ENCODE measurements around the gene SLC38A2.
"Not testable (repeated sequence)": the region's sequence is repeated elsewhere in the genome, so short reads cannot be mapped to it uniquely, and the experiment has no call there.

SLC38A2 gene

GRCh38 chr12:46343118-46343852 lies 29.3 kb downstream of the SLC38A2 start:
- no peak for TF ChIP-seq CTCF (IDR thresholded peaks at IDR 0.05; ENCODE audit: control insufficient read depth, insufficient read depth, low read depth, low read length, missing control alignments)
- no peak for DNase-seq (ENCODE audit: low read depth)
- H3K4me3 ChIP-seq (ENCODE audit: control insufficient read depth, low read depth, low read length) = no peak overlapping the region

GRCh38 chr12:46342562-46343033 lies 30.0 kb downstream of the SLC38A2 start:
- H3K4me3 ChIP-seq (ENCODE audit: control insufficient read depth, low read depth, low read length) = no peak overlapping the region
- TF ChIP-seq CTCF (IDR thresholded peaks at IDR 0.05; ENCODE audit: control insufficient read depth, insufficient read depth, low read depth, low read length, missing control alignments) = peak; percentile 40
- DNase-seq (ENCODE audit: low read depth) = no peak

DNA sequence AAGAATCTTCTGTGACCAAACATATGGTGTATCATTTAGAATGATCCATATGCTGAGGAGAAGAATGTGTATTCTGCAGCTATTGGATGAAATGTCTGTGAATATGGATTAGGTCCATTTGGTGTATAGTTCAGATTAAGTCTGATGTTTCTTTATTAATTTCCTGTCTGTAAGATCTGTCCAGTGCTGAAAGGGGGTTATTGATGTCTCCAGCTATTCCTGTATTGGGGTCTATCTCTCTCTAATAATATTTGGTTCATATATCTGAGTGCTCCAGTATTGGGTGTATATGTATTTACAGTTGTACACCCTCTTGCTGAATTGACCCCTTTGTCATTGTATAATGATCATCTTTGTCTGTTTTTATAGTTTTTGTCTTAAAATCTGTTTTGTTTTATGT lies 33.5 kb downstream of the SLC38A2 start:
- no peak for DNase-seq (ENCODE audit: low read depth)
- H3K4me3 ChIP-seq (ENCODE audit: control insufficient read depth, low read depth, low read length) = no peak overlapping the region
- no peak for TF ChIP-seq CTCF (IDR thresholded peaks at IDR 0.05; ENCODE audit: control insufficient read depth, insufficient read depth, low read depth, low read length, missing control alignments)

DNA sequence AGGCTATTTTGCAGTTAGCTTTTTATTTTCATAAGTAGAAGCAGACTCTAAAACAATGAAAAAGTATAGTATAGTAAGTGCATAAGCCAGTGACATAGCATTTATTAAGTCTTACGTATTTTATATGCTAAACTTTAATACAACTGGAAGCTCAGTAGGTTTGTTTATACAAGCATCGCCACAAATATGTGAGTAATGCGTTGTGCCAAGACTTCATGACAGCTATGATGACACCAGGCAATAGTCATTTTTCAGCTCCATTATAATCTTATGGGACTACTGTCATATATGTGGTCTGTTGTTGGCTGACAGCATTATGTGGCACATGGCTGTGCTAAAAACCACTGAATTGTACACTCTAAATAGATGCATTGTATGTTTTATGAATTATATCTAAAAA lies 40.3 kb downstream of the SLC38A2 start:
- no peak for TF ChIP-seq CTCF (IDR thresholded peaks at IDR 0.05; ENCODE audit: control insufficient read depth, insufficient read depth, low read depth, low read length, missing control alignments)
- DNase-seq (ENCODE audit: low read depth) = no peak
- H3K4me3 ChIP-seq (ENCODE audit: control insufficient read depth, low read depth, low read length) = no peak overlapping the region

- DNase-seq (ENCODE audit: low read depth); H3K4me3 ChIP-seq (ENCODE audit: control insufficient read depth, low read depth, low read length): not testable (repeated sequence)
These were observed 47.5 kb downstream of the SLC38A2 start for GRCh38 chr12:46325075-46325474.

GRCh38 chr12:46320731-46321130 lies 51.8 kb downstream of the SLC38A2 start:
- no peak for DNase-seq (ENCODE audit: low read depth)
- H3K4me3 ChIP-seq (ENCODE audit: control insufficient read depth, low read depth, low read length) = no peak overlapping the region
- no peak for TF ChIP-seq CTCF (IDR thresholded peaks at IDR 0.05; ENCODE audit: control insufficient read depth, insufficient read depth, low read depth, low read length, missing control alignments)

DNA sequence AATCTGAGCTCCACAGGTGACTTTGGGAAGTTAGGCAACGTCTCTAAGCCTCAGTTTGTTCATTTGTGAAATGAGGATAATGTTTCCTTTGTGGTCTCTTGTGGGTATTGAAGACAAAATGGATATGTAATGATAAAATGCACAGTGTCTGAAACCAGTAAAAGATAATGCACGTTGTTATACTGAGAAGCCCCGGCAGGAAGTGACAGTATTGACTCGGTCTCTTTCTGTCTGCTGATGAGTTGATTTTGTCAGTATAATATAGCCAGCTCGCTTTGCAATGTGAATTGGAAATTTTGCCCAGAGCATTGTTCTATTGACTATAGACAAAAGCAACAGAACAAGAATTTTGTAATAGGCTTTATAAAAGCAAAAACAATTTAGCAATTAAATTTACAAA lies 54.5 kb downstream of the SLC38A2 start:
- no peak for TF ChIP-seq CTCF (IDR thresholded peaks at IDR 0.05; ENCODE audit: control insufficient read depth, insufficient read depth, low read depth, low read length, missing control alignments)
- DNase-seq (ENCODE audit: low read depth) = no peak
- H3K4me3 ChIP-seq (ENCODE audit: control insufficient read depth, low read depth, low read length) = no peak overlapping the region

All from AG09309 (cell line).